ENCODE results near the gene TBC1D30.

TBC1D30 gene

DNA sequence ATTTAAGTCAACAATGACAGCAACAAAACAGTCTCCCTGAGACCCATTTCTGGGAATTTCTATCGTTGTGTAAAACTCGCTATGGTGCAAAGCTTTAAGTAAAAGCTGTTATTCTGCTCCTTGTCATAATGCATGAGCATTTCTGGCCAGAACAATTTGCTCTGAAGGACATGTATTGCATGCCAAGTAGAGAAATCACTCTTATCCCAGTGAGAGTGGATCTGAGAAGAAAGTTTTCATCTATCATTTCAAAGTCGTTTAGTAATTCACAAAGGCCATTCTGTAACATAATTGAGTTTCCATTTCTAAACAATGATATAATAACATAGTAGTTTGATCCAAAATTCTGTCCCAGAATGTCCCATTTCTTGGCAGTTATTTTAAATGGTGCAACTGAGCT, 86.6 kb downstream of the TBC1D30 start:
- no peak for DNase-seq (ENCODE audit: low read depth)

DNA sequence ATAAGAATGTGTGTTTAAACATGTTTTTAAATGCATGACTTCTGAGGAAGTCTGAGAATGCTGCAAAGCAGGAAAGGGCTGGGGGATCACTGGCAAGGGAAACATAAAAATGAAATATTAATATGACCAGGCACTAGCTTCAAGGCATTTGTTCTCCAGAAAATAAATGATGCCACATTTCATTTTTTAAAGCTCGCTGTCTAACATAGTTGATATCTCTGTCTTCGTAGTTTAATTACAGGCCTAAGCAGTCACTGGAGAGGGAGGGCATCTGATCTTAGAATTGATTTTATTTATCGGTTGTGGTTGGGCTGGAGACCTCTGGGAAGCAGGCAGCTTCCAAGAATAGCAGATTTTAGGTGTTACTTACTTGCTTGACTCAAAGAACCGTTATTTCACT, 87.5 kb downstream of the TBC1D30 start:
- DNase-seq (ENCODE audit: low read depth): no peak

DNA sequence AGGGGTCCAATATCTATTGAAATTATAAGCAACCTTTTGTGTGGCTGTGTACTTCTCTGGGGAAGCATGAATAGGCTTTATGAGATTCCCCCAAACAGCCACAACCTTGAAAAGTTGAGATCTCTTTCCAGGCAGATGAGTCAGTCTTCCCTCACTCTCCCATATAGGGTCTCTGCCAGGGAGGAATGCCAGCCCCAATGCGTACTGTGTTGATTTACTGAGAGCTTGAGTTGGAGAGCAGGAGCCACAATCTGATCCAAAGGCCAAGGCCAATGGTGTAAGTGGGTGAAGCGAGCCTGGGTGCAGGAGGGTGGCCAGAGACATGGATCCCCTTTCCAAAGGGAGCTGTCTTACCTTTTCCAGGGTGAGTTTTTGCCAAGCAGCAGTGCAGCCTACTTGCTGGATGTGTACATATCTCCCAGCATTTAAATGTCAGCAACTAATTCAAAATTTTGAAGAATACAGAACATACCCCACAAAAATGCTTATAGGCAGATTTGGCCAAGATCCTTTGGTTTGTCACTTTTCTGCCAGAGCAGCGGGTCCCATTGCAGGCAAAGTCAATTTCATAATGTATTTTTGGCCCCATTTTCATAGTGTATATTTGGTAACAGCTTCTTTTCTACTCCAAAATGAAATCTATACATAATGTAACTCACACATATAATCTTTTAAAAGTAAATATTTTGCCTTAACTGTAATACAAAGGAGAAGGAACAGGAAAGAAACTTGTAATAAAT, 88.2 kb downstream of the TBC1D30 start:
- peak; percentile 41 for DNase-seq (ENCODE audit: low read depth)

- no peak for DNase-seq (ENCODE audit: low read depth)
Observed at GRCh38 chr12:64915242-64915641, 90.8 kb downstream of the TBC1D30 start.

DNA sequence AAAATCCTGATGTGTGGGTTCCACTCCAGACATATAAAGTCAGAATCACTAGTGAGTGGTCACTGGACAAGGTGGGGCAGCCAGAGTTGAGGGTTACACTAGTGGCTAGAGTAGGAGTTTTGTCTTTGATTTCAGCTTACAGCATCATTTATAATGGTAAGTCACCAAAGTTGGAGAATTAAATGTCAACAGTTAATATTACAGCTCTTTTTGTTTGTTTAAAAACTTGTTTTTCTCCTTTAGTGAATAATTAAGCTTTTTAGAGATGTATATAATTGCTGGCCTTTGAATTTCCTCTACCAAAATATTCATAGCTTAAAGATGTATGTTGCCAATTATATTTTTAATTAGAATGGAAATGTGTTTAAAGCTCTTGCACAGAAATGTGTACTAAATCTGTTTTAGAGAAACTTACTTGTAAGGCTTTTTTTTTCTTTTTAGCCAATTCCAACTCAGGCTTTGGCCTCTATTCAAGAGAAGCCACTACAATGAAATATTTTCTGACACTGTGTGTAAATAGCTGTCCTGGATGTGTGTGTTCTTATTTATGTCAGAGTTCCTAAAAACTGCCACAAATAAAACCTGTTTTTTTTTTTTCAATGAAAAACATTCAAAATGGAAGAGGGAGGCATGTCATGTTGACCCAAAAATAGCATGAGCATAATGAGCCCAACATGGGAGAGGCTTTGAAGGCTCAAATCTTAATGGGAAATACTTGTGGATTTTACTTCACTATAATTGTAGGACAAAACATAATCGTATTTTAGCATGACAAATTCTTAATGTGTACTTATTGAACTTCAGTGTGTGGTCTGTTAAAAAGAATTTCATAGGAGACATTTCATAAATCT, 92.2 kb downstream of the TBC1D30 start:
- DNase-seq (ENCODE audit: low read depth): no peak

- DNase-seq (ENCODE audit: low read depth): no peak
Observed at GRCh38 chr12:64918344-64918743, 93.9 kb downstream of the TBC1D30 start.

- no peak for DNase-seq (ENCODE audit: low read depth)
Observed at GRCh38 chr12:64918801-64919200, 94.4 kb downstream of the TBC1D30 start.

- DNase-seq (ENCODE audit: low read depth): no peak
Observed at GRCh38 chr12:64922853-64923252, 98.4 kb downstream of the TBC1D30 start.

GRCh38 chr12:64923536-64923935, 99.1 kb downstream of the TBC1D30 start:
- no peak for DNase-seq (ENCODE audit: low read depth)
